ENCODE measurements around the gene PGGHG. TPM values are rescaled to one million over a fixed set of nuclear protein-coding genes. Genes with fewer than 3 reads are reported as not detected.

The PGGHG gene
- polyA plus RNA-seq (2011; rRNA removed) (7.4 and 13.2 TPM in 2 replicates), polyA minus RNA-seq (2011; rRNA and poly(A)+ RNA removed) (3.6 and 3.9 TPM in 2 replicates)

GRCh38 chr11:288478-289397, at the start of gene PGGHG:
Gene PGGHG, plus strand, starts transcription at chr11:289126. Its CDS starts 691 bp downstream, at chr11:289817.
- H3K27me3 ChIP-seq (ENCODE audit: control insufficient read depth, insufficient read depth, low read length), result peaks cover 11% of the 10 kb centered on the region
- peak within 1 kb of the TSS; percentile 41 for H3K4me3 ChIP-seq (ENCODE audit: low read depth, low read length)
- DNase-seq (ENCODE audit: low read depth), result no peak
- no peak for TF ChIP-seq CTCF (IDR thresholded peaks at IDR 0.05; ENCODE audit: insufficient read depth, low read depth, low read length)
- ChIA-PET CTCF (interaction anchor here (0.9 to 2.3 kb wide), 3 partner anchors 17 to 80 kb away, joined by 3 to 11 read pairs (median 3); no protein-coding TSS in a partner anchor), POLR2A (no interaction called here)
- H3K36me3 ChIP-seq (ENCODE audit: control insufficient read depth, insufficient read depth, low read length), result peaks cover 1% of the 10 kb centered on the region; the same call in 1 of the 2 replicates

DNA sequence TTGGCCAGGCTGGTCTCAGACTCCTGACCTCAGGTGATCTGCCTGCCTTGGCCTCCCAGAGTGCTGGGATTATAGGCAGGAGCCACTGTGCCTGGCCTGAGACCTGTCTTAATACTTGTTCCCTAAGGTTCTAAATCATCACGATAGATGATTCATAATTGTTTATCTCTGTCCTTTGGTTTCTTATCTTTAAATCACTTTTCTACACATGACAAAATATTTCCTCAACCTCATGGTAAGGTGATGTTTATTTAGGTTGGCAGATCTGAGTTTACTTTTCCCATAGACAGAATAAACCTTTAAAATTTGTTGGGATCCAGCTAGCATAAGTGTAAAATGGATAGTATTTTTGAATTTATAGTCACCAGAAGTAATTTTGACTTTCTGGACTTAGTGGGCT, 48.6 kb upstream of the PGGHG start:
- no peak overlapping the region for H3K4me3 ChIP-seq (ENCODE audit: low read depth, low read length)
- no peak for TF ChIP-seq CTCF (IDR thresholded peaks at IDR 0.05; ENCODE audit: insufficient read depth, low read depth, low read length)
- no peak for DNase-seq (ENCODE audit: low read depth)
- no peaks in the 10 kb centered on the region for H3K27me3 ChIP-seq (ENCODE audit: control insufficient read depth, insufficient read depth, low read length)
- ChIA-PET POLR2A (no interaction called here), CTCF (interaction anchor here (3.4 kb wide), 1 partner anchor 11 kb away, joined by 21 read pairs; no protein-coding TSS in a partner anchor)
- H3K36me3 ChIP-seq (ENCODE audit: control insufficient read depth, insufficient read depth, low read length), result peaks cover 12% of the 10 kb centered on the region

DNA sequence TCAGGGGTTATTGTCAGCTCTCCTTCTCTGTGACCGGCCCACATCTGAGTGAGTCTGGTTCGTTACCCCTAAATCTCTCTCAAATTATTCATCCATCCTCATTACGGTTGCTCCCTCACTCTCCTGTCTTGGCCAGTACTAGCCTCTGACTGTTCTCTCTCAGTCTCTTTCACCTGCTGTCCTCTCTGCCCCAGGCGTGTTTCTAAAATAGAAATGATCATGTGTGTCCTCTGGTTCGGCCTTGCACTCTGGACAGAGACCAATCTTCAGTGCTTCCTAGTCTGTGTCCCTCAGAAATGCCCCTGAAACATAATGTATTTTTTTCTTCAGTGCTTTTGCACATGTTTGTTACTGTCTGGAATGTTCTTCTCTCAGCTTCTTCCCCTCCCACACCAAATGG, 47.3 kb upstream of the PGGHG start:
- CTCF ChIA-PET, result interaction anchor here (1.2 to 3.4 kb wide), 2 partner anchors 9 to 127 kb away, joined by 3 to 21 read pairs; no protein-coding TSS in a partner anchor

DNA sequence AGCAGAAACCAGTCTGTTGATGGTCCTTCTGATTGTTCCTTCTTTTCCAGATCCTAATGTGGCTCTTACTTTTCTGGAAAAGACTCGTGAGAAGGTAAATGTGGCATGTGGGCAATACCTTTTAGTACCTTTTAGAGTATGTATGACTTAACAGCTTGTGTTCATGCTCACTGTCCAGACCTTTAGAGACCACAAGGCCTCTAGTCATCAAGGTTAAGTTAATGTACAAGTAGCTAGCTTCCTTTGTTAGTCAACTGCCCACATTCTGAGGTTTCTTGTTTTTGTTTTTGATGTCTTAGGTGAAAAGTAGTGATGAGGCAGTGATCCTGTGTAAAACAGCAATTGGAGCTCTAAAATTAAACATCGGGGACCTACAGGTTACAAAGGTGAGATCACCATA, 44.5 kb upstream of the PGGHG start:
- no peak for TF ChIP-seq CTCF (IDR thresholded peaks at IDR 0.05; ENCODE audit: insufficient read depth, low read depth, low read length)
- CTCF ChIA-PET, result no interaction called here
- no peak for DNase-seq (ENCODE audit: low read depth)
- peaks cover 21% of the 10 kb centered on the region for H3K36me3 ChIP-seq (ENCODE audit: control insufficient read depth, insufficient read depth, low read length)
- POLR2A ChIA-PET, result no interaction called here
- no peak overlapping the region for H3K4me3 ChIP-seq (ENCODE audit: low read depth, low read length)
- no peaks in the 10 kb centered on the region for H3K27me3 ChIP-seq (ENCODE audit: control insufficient read depth, insufficient read depth, low read length)

More for the DNA sequence above, 47.3 kb upstream of the PGGHG start:
- POLR2A ChIA-PET, result no interaction called here
- Histone ChIP-seq H3K4me3 (ENCODE audit: low read depth, low read length) (no peak overlapping the region), H3K36me3 (ENCODE audit: control insufficient read depth, insufficient read depth, low read length) (peaks cover 16% of the 10 kb centered on the region), H3K27me3 (ENCODE audit: control insufficient read depth, insufficient read depth, low read length) (no peaks in the 10 kb centered on the region)
- no peak for TF ChIP-seq CTCF (IDR thresholded peaks at IDR 0.05; ENCODE audit: insufficient read depth, low read depth, low read length)
- no peak for DNase-seq (ENCODE audit: low read depth)

- H3K4me3 ChIP-seq (ENCODE audit: low read depth, low read length), result no peak overlapping the region
- ChIA-PET POLR2A (no interaction called here), CTCF (interaction anchor here (1.1 to 3.0 kb wide), 3 partner anchors 11 to 119 kb away, joined by 4 to 18 read pairs (median 10); no protein-coding TSS in a partner anchor)
- no peaks in the 10 kb centered on the region for H3K27me3 ChIP-seq (ENCODE audit: control insufficient read depth, insufficient read depth, low read length)
- DNase-seq (ENCODE audit: low read depth), result no peak
- H3K36me3 ChIP-seq (ENCODE audit: control insufficient read depth, insufficient read depth, low read length), result peaks cover 32% of the 10 kb centered on the region
- no peak for TF ChIP-seq CTCF (IDR thresholded peaks at IDR 0.05; ENCODE audit: insufficient read depth, low read depth, low read length)
Measured at GRCh38 chr11:249062-249461, 39.9 kb upstream of the PGGHG start.
